Measurements from ENCODE around the gene TIPRL.
A peak's percentile ranks its signal among the peaks of the same experiment; 100 is the strongest.
"Not testable (repeated sequence)": the region's sequence is repeated elsewhere in the genome, so short reads cannot be mapped to it uniquely, and the experiment has no call there.

Gene TIPRL

DNA sequence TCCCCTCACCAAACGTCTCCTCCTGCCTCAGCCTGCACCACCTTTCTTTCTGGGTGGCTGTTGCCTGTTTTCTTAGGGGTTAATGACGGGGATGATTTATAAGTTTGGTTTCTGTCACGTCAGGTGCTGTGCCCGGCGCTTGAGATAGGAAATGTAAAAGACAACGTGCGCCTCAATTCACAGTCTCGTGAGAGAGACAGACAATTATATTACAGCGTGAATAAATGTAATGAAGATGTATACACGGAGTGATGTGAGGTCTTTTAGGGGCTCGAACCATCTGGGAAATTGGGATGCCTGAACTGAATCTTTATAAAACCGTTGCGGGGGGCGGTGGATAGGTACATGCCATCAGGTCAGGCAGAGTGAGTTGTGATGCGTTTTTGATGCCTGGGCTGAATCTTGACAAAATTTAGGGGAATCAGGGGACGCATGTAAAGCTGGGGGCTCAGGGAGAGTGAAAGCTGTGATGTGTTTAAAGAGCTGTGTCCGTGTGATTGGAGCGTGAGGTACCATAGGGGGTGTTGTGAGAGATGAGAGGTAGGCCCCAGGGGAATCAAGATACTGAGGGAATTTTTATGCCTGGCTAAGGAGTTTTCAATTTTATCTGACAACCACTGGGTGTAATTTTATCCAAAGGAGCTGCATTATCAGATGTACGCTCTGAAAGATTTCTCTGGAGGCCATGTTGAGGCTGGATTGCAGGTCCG lies 831 bp downstream of the TIPRL start:
- Mint-ChIP-seq H3K4me1 (no peaks in the 10 kb centered on the region), H3K27me3 (no peaks in the 10 kb centered on the region), H3K9me3 (no peaks in the 10 kb centered on the region), H3K4me3 (no peak overlapping the region), H3K27ac (no peak overlapping the region), H3K36me3 (peaks cover 5% of the 10 kb centered on the region)
- ATAC-seq, result no peak

DNA sequence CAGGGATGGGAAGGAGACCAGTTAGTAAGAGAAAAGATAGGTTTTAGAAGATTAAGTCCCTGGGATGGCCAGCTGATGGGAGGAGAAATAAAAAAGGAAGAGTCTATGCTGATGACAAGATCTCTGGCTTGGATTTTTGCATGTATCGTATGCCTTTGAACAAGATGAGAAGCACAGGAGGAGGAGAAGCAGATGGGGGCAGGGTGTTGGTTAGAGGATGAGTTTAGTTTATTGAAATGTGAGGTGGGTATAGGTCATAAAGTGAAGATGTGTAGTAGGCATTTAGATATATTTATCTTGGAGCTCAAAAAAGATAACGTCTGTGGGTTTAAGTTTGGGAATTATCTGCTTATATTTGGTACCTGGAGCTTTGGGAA lies 1.4 kb downstream of the TIPRL start:
- Mint-ChIP-seq H3K4me3 (no peak overlapping the region), H3K9me3 (no peaks in the 10 kb centered on the region), H3K27ac (no peak overlapping the region), H3K27me3 (no peaks in the 10 kb centered on the region), H3K4me1 (no peaks in the 10 kb centered on the region), H3K36me3 (peaks cover 5% of the 10 kb centered on the region)
- no peak for ATAC-seq

DNA sequence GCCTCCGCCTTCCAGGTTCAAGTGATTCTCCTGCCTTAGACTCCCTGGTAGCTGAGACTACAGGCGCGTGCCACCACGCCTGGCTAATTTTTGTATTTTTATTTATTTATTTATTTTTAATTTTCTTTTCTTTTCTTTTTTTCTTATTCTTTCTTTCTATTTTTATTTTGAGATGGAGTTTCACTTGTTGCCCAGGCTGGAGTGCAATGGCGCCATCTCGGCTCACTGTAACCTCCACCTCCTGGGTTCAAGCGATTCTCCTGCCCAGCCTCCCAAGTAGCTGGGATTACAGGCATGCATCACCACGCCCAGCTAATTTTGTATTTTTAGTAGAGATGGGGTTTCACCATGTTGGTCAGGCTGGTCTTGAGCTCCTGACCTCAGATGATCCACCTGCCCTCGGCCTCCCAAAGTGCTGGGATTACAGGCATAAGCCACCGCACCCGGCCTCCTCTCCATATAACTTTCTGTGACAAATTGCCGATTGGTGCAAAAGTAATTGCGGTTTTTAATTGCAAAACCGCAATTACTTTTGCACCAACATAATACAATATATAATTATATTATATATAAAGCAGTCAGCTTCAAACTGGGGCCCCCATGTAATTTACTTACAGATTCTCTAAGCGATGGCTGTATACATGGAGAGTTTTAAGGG lies 2.4 kb downstream of the TIPRL start:
- H3K27me3 Mint-ChIP-seq, ATAC-seq, H3K9me3 Mint-ChIP-seq, H3K36me3 Mint-ChIP-seq, H3K27ac Mint-ChIP-seq, H3K4me1 Mint-ChIP-seq: not testable (repeated sequence)
- peak overlapping the region; percentile 27 for H3K4me3 Mint-ChIP-seq

DNA sequence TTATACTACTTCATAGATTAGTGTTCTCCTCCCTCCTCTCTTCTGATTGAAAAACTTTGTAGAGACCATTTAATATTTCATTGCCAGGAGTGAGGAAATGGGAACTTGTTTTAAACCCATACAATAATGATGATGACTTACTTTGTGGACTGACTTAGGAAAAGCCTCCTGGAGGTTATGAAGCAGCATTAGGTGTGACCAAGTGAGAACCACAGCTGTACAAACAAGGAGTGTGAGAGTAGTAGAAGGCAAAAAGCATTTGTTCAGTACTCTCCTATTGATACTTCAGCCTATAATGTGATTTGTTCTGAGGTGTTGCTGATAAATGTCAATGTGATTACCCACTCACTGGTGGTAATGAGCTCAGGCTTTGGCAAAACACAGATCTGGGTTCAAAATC lies 8.4 kb downstream of the TIPRL start:
- no peak for ATAC-seq
- no peaks in the 10 kb centered on the region for H3K27me3 Mint-ChIP-seq
- no peaks in the 10 kb centered on the region for H3K9me3 Mint-ChIP-seq
- no peak overlapping the region for H3K27ac Mint-ChIP-seq
- H3K36me3 Mint-ChIP-seq, result peaks cover 50% of the 10 kb centered on the region
- H3K4me3 Mint-ChIP-seq, result no peak overlapping the region
- H3K4me1 Mint-ChIP-seq, result peaks cover 6% of the 10 kb centered on the region

DNA sequence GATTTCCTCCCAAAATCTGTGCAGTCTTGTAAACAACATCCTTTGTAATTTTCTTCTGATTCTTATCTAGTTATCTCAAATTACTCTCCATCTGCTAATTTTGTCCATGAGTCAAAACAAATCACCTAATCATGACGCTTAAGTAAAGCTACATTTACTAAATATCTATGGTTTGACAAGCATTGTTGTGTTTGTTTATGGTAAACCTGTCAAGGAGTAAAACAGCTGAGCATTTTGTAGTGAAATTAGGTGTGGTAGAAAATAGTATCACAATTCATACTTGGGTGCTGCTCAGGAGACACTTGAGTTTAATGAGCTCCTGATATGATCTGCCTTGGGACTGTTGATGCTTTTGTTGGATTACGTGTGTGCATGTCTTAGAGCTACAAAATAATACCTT lies 11.6 kb downstream of the TIPRL start:
- no peak for ATAC-seq
- Mint-ChIP-seq H3K4me1 (peaks cover 6% of the 10 kb centered on the region), H3K4me3 (no peak overlapping the region), H3K27ac (no peak overlapping the region), H3K36me3 (peaks cover 71% of the 10 kb centered on the region), H3K9me3 (no peaks in the 10 kb centered on the region), H3K27me3 (no peaks in the 10 kb centered on the region)

DNA sequence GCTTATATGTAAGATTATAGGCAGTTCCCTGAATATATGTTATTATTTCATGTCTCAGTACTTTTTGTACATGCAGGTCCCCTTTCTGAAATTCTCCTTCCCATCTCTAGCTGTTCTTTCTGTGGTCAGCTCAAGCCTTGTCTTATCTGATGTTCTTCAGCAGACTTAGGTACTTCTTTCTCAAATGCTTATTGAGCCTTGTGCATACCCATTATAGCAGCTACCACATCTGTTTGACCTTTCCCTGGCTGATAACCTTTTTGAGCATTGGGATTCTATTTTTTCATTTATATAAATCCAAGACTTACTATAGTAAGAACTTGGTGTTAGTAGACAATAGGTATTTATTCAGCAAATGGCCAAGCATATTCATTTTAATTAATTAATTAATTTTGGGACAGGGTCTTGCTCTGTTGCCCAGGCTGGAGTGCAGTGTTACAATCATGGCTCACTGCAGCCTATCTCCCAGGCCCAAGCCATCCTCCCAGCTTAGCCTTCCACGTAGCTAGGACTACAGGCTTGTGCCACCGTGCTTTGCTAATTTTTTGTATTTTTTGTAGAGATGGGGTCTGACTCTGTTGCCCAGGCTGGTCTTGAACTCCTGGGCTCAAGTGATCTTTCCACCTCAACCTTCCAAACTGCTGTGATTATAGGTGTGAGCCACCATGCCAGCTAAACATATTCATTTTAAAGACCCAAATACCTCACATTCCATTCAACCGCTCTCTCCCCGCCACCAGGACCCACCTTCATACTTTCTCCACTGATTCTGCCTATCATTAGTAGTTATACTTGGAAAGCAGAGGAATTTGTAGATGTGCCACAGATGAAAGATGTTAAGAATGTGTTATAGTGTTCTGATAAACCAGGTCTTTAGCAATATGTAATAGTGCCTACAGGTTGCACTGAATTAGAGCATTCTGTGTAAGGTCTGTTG lies 16.7 kb downstream of the TIPRL start:
- no peaks in the 10 kb centered on the region for H3K9me3 Mint-ChIP-seq
- no peak overlapping the region for H3K27ac Mint-ChIP-seq
- no peaks in the 10 kb centered on the region for H3K4me1 Mint-ChIP-seq
- H3K36me3 Mint-ChIP-seq, result peaks cover 63% of the 10 kb centered on the region
- no peak for ATAC-seq
- H3K27me3 Mint-ChIP-seq, result no peaks in the 10 kb centered on the region
- H3K4me3 Mint-ChIP-seq, result no peak overlapping the region

DNA sequence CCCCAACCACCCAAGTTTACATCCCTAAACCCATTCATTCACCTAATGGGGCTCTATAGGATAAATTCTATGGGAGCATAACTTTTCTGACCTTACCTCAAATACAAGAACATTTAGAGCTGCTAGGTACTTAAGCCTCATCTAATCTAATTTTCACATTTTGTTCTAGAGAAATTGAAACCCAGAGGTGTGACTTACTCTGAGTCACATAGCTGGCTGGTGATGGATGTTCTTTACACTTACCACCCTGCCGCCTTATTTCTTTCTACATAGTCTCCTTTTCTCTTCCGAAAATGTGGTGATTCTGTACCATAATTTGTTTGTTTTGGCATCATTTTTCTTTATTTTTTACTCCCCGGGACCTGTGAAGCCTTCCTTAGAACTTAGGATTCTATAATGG lies 20.3 kb downstream of the TIPRL start:
- Mint-ChIP-seq H3K4me3 (no peak overlapping the region), H3K36me3 (peaks cover 65% of the 10 kb centered on the region), H3K27ac (no peak overlapping the region), H3K4me1 (no peaks in the 10 kb centered on the region), H3K27me3 (no peaks in the 10 kb centered on the region), H3K9me3 (no peaks in the 10 kb centered on the region)
- ATAC-seq, result no peak

DNA sequence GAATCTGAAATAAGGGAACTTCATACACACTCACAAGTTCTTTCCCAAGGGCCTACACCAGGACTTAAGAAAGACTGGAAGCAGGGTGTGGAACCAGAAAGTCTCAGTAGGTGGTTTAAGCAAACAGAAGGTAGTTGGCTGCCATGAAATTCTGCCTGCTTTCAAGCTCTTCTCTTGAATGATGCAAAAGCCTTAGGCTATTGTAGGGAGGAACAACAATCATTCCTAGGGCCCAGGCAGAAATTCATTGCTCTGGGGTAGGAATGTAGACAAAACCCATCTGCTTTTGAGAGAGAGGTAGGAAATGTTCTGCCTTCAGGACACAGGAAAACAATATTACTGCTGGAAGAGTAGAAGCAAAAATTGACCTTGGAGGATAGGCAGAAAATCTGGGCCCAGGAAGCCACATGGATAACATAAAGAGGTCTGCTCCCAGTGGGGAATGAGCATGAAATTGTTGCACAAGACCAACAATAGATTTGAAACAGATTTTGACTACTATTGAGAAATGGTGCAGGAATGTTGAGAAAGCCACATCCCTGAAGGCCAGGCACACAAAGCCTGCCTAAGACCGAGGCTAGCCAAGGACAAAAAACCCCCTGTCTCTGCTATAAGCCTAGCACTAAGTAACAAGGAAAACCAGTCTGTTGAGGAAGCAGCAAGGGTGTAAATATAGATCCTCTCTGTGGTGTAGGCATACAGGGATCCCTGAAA lies 24.3 kb downstream of the TIPRL start:
- ATAC-seq, result no peak
- H3K4me3 Mint-ChIP-seq, result no peak overlapping the region
- no peak overlapping the region for H3K27ac Mint-ChIP-seq
- peaks cover 62% of the 10 kb centered on the region for H3K36me3 Mint-ChIP-seq
- no peaks in the 10 kb centered on the region for H3K27me3 Mint-ChIP-seq
- H3K9me3 Mint-ChIP-seq, result peaks cover 2% of the 10 kb centered on the region
- no peaks in the 10 kb centered on the region for H3K4me1 Mint-ChIP-seq

DNA sequence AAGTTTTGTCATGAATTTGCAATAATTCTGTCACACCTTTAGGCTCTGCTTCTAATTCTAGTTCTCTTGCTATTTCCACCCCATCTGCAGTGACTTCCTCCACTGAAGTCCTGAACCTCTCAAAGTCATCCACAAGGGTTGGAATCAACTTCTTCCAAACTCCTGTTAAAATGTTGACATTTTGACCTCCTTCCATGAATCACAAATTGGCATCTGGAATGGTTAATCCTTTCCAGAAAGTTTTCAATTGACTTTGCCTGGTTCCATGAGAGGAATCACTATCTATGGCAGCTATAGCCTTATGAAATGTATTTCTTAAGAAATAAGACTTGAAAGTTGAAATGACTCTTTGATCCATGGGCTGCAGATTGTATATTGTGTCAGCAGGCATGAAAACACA lies 27.3 kb downstream of the TIPRL start:
- no peak overlapping the region for H3K27ac Mint-ChIP-seq
- no peaks in the 10 kb centered on the region for H3K27me3 Mint-ChIP-seq
- H3K4me3 Mint-ChIP-seq, result no peak overlapping the region
- peaks cover 41% of the 10 kb centered on the region for H3K36me3 Mint-ChIP-seq
- H3K4me1 Mint-ChIP-seq, result no peaks in the 10 kb centered on the region
- ATAC-seq, result no peak
- peaks cover 2% of the 10 kb centered on the region for H3K9me3 Mint-ChIP-seq

DNA sequence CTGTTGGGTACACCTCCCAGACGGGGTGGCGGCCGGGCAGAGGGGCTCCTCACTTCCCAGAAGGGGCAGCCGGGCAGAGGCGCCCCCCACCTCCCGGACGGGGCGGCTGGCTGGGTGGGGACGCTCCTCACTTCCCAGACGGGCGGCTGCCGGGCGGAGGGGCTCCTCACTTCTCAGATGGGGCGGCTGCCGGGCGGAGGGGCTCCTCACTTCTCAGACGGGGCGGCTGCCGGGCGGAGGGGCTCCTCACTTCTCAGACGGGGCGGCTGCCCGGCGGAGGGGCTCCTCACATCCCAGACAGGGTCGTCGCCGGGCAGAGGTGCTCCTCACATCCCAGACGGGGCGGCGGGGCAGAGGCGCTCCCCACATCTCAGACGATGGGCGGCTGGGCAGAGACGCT lies 28.9 kb downstream of the TIPRL start:
- ATAC-seq, H3K9me3 Mint-ChIP-seq, H3K27ac Mint-ChIP-seq, H3K27me3 Mint-ChIP-seq, H3K4me1 Mint-ChIP-seq, H3K4me3 Mint-ChIP-seq: not testable (repeated sequence)
- peaks cover 29% of the 10 kb centered on the region for H3K36me3 Mint-ChIP-seq

DNA sequence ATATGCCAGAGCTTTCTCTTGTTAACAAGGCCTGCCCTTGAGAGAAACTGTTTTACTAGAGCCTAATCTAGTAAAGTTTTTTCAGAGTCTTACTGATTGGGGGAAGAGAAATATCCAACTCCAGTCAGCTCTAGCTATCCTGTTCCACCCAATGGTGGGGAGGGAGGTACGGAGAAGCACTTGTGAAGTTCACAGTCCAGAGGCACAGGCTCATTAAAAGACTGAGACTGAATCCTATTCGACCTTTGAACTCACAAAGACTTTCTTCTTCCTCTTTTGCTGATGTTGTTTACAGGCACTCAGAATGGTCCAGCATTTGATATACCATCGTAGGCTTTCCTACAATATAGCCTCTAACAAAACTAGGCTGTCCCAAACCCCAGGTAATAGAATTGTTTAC lies 31.6 kb downstream of the TIPRL start:
- H3K27ac Mint-ChIP-seq, result no peak overlapping the region
- H3K4me3 Mint-ChIP-seq, result no peak overlapping the region
- H3K27me3 Mint-ChIP-seq, result no peaks in the 10 kb centered on the region
- H3K4me1 Mint-ChIP-seq, result no peaks in the 10 kb centered on the region
- H3K9me3 Mint-ChIP-seq, result peaks cover 14% of the 10 kb centered on the region
- ATAC-seq, result no peak
- H3K36me3 Mint-ChIP-seq, result peaks cover 13% of the 10 kb centered on the region

DNA sequence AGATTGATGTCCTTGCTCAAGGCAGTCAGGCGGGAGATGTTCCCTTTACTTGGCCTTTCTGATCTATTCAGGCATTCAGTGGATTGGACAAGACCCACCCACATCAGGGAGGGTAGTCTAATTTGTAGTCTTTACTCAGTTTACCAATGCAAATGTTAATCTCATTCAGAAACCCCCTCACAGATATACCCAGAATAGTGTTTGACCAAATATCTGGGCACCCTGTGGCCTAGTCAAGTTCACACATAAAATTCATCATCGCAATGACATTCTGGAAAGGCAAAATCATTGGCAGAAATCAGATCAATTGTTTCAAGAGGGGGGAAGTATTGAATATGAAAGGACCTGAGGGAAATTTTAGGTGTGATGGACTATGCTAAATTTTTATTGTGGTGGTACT lies 34.6 kb downstream of the TIPRL start:
- no peaks in the 10 kb centered on the region for H3K27me3 Mint-ChIP-seq
- ATAC-seq, result no peak
- H3K4me1 Mint-ChIP-seq, result no peaks in the 10 kb centered on the region
- peaks cover 12% of the 10 kb centered on the region for H3K9me3 Mint-ChIP-seq
- peaks cover 6% of the 10 kb centered on the region for H3K36me3 Mint-ChIP-seq
- no peak overlapping the region for H3K4me3 Mint-ChIP-seq
- no peak overlapping the region for H3K27ac Mint-ChIP-seq

DNA sequence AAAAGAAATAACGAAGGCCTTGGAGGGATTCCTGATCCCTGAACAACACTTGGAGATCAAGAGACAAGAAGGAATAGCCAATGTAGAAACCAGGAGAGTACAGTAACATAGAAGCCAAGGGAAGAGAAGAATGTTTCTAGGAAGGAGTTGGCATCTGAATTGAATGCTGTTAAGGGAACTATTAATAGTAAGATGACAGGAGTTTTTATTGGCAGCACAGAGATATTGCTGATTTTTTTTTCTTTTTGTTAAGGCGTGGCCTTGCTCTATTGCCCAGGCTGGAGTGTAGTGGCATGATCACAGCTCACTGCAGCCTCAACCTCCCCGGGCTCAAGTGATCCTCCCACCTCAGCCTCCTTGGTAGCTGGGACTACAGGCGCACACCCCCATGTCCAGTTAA lies 37.4 kb downstream of the TIPRL start:
- no peaks in the 10 kb centered on the region for H3K4me1 Mint-ChIP-seq
- peaks cover 12% of the 10 kb centered on the region for H3K9me3 Mint-ChIP-seq
- no peak overlapping the region for H3K4me3 Mint-ChIP-seq
- no peak overlapping the region for H3K27ac Mint-ChIP-seq
- H3K36me3 Mint-ChIP-seq, result peaks cover 6% of the 10 kb centered on the region
- H3K27me3 Mint-ChIP-seq, result no peaks in the 10 kb centered on the region
- no peak for ATAC-seq

DNA sequence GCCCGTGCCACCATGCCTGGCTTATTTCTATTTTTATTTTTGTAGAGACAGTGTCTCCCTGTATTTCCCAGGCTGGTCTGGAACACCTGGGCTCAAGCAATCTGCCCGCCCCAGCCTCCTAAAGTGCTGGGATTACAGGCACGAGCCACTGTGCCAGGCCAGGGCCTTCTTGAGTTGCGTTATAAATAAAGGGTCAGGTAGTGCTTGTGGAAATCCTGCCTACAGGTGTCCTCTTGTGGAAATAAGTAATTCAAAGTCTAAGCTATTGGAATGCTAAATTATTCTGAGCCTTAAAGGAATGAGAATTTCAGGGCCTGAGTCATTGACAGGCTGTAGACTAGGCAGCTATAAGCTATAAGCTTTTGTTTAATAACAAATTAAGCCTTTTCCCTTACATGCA lies 38.9 kb downstream of the TIPRL start:
- H3K36me3 Mint-ChIP-seq, result peaks cover 6% of the 10 kb centered on the region
- peaks cover 7% of the 10 kb centered on the region for H3K9me3 Mint-ChIP-seq
- H3K27ac Mint-ChIP-seq, result no peak overlapping the region
- no peaks in the 10 kb centered on the region for H3K4me1 Mint-ChIP-seq
- no peak for ATAC-seq
- no peak overlapping the region for H3K4me3 Mint-ChIP-seq
- H3K27me3 Mint-ChIP-seq, result no peaks in the 10 kb centered on the region

DNA sequence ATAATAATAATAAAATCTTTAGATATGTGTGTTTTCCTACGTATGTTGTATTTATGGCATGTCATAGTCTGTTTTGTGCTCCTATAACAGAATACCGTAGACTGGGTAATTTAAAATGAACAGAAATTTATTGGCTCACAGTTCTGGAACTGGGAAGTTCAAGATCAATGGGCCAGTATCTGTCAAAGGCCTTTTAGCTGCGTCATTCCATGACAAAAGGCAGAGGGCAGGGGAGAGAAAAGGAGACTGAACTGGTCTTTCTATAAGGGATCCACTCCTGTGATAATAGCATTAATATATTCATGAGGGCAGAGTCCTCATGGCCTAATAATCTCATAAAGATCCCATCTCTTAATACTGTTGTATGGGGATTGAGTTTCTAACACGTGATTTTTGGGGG lies 39.9 kb downstream of the TIPRL start:
- Mint-ChIP-seq H3K4me1 (no peaks in the 10 kb centered on the region), H3K27me3 (no peaks in the 10 kb centered on the region), H3K9me3 (no peaks in the 10 kb centered on the region), H3K36me3 (no peaks in the 10 kb centered on the region), H3K4me3 (no peak overlapping the region), H3K27ac (no peak overlapping the region)
- no peak for ATAC-seq

Data from stimulated activated memory B cell treated with anti-CD40 and anti-IgM and Interleukin-4, amounts not matched to agents 10 μg/mL and 1 μg/mL and 100 μg/mL, for 72 hours (primary cell).